ENCODE results near the gene FRMPD2.

GRCh38 chr10:48294431-48294830 is 19.9 kb upstream of the FRMPD2 start:
- TF ChIP-seq CTCF (IDR thresholded peaks at IDR 0.05 in 2 of 3, conservative IDR thresholded peaks at IDR 0.05 in 1 of 3; ENCODE audit: borderline replicate concordance in 1 of 3, insufficient read depth in 1 of 3, low read depth in 2 of 3, low read length in 2 of 3) (no peak), EZH2 (IDR thresholded peaks at IDR 0.05) (no peak), JUND (IDR thresholded peaks at IDR 0.05) (no peak), ZNF274 (IDR thresholded peaks at IDR 0.05; ENCODE audit: low read depth, low read length) (no peak)
